Parathyroid adenoma (tissue), 2 donors: ENCODE measurements around the gene C3orf18.
A peak's percentile ranks its signal among the peaks of the same experiment; 100 is the strongest.

Experiments
- H2AFZ ChIP-seq: fragments of 300-600 bp; sonication (generic); one replicate; pipeline ENCODE4 v1.7.0; 2017; ENCODE audit warnings: antibody characterized with exemption, mild to moderate bottlenecking
- H3K27ac ChIP-seq: fragments of 300-600 bp; sonication (generic); one replicate; pipeline ENCODE4 v1.7.0; 2017
- H3K27me3 ChIP-seq: fragments of 300-600 bp; sonication (generic); one replicate; pipeline ENCODE4 v1.7.0; 2017; ENCODE audit warnings: low read length; ENCODE audit not compliant: control insufficient read depth, insufficient read depth
- H3K36me3 ChIP-seq: fragments of 300-600 bp; sonication (generic); one replicate; pipeline ENCODE4 v1.7.0; 2017; ENCODE audit warnings: low read length; ENCODE audit not compliant: control insufficient read depth, insufficient read depth
- H3K4me1 ChIP-seq: fragments of 300-600 bp; sonication (generic); one replicate; pipeline ENCODE4 v1.7.0; 2017; ENCODE audit warnings: control low read depth
- H3K4me2 ChIP-seq: fragments of 300-600 bp; sonication (generic); one replicate; pipeline ENCODE4 v1.7.0; 2017; ENCODE audit warnings: low read length
- H3K4me3 ChIP-seq: fragments of 300-600 bp; sonication (generic); one replicate; pipeline ENCODE4 v1.7.0; 2017; ENCODE audit warnings: low read depth, low read length
- H3K79me2 ChIP-seq: fragments of 300-600 bp; sonication (generic); one replicate; pipeline ENCODE4 v1.7.0; 2017; ENCODE audit warnings: control low read depth
- H3K9ac ChIP-seq: fragments of 300-600 bp; sonication (generic); one replicate; pipeline ENCODE4 v1.7.0; 2017; ENCODE audit warnings: mild to moderate bottlenecking
- H3K9me3 ChIP-seq: fragments of 300-600 bp; sonication (generic); one replicate; pipeline ENCODE4 v1.7.0; 2017; ENCODE audit warnings: low read length; ENCODE audit not compliant: control insufficient read depth
- TF ChIP-seq, protein P1 (sequence below): fragments of 300-600 bp; sonication (generic); IDR thresholded peaks from one replicate; pipeline ENCODE4 v1.7.0; 2017; ENCODE audit warnings: antibody characterized with exemption, mild to moderate bottlenecking
- donor health status: primary hyperparathyroidism.

C3orf18 gene

DNA sequence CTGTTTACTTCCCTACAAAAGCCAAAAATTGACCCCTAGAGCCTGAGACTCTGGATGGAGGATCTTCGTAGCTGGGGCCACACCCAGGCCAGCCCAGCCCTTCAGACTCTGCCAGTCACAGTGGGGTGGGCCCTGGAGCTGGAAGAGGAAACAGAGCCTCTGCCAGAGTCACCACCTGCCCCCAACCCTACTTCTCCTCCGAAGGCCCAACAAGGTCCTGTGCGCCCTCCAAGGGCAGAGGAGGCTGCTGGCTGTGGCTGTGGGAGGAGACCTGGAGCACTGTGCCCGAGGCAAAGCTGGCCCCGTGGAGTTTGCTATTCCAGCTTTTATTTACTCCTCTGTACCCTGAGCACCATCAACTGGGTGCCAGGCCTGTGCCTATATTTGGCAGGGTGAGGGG is 25.0 kb upstream of the C3orf18 start:
- Histone ChIP-seq H3K27ac (no peak overlapping the region), H3K36me3 (no peaks in the 10 kb centered on the region), H3K4me1 (peaks cover 27% of the 10 kb centered on the region)

DNA sequence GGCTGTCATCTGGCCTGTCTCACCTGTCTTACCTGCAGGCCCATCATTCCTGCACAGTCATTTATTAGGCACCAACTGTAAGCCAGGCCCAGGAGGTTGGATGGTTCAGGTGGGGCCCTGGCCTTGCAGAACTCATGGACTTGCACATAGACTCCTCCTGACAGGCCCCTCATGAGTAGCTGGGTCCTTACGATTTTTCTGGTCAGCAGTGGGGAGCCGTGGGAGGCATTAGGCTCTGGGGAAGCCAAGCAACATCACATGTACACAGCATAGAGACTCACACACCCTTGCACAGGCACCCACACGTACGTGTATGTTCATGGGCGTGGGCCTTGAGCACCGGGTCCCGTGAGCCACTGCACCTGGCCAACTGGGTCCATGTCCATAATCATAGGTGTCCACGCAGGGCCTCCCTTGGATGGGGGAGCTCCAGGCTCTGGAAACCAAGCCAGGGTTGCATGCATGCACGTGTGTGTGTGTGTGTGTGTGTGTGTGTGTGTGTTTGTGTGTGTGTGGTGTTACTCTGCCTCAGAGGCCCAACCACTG is 23.7 kb upstream of the C3orf18 start:
- Histone ChIP-seq H3K36me3 (no peaks in the 10 kb centered on the region), H3K27ac (no peak overlapping the region), H3K27me3 (no peaks in the 10 kb centered on the region), H3K4me1 (peaks cover 34% of the 10 kb centered on the region), H3K79me2 (no peaks in the 10 kb centered on the region), H3K4me2 (no peak overlapping the region), H2AFZ (no peak overlapping the region), H3K9me3 (no peaks in the 10 kb centered on the region), H3K9ac (no peak overlapping the region), H3K4me3 (no peak overlapping the region)
- TF ChIP-seq, protein P1, sequence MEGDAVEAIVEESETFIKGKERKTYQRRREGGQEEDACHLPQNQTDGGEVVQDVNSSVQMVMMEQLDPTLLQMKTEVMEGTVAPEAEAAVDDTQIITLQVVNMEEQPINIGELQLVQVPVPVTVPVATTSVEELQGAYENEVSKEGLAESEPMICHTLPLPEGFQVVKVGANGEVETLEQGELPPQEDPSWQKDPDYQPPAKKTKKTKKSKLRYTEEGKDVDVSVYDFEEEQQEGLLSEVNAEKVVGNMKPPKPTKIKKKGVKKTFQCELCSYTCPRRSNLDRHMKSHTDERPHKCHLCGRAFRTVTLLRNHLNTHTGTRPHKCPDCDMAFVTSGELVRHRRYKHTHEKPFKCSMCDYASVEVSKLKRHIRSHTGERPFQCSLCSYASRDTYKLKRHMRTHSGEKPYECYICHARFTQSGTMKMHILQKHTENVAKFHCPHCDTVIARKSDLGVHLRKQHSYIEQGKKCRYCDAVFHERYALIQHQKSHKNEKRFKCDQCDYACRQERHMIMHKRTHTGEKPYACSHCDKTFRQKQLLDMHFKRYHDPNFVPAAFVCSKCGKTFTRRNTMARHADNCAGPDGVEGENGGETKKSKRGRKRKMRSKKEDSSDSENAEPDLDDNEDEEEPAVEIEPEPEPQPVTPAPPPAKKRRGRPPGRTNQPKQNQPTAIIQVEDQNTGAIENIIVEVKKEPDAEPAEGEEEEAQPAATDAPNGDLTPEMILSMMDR = no peak

More for the DNA sequence above, 25.0 kb upstream of the C3orf18 start:
- H3K9me3 ChIP-seq = no peaks in the 10 kb centered on the region
- TF ChIP-seq, protein P1 = no peak
- no peaks in the 10 kb centered on the region for H3K27me3 ChIP-seq
- H2AFZ ChIP-seq = no peak overlapping the region
- no peaks in the 10 kb centered on the region for H3K79me2 ChIP-seq
- H3K9ac ChIP-seq = no peak overlapping the region
- no peak overlapping the region for H3K4me3 ChIP-seq
- no peak overlapping the region for H3K4me2 ChIP-seq

DNA sequence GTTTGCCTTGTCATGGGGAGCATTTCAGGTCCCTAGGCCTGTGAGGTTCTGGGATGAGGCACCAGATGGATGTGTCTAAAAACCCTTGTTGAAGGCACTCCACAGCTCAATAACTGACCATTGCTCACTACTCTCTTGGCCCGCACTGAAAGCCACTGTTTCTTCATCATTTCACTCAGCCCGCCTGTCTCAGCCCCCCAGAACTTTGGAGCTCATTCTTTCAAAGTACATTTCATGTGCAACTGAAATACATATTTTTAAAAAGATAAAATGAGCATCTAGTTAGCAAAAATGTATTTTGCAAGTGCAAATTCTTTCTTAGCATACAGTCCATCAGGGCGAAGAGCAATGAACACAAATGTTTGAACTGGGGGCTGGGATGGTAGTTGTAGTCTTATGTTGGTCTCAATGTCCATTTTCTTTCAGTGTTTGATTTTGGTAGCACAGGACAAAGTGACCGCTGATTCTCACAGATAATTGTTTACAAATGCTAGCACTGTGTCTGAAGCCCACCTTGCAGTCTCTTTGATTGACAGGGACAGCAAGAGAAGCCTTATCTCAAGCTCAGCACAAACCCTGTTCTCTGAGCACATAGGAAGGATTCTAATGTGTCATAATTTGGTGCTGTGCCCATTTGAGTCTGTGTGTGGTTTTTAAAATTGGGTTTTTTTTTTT is 21.3 kb upstream of the C3orf18 start:
- Histone ChIP-seq H3K27ac (peak overlapping the region; percentile 24), H3K36me3 (no peaks in the 10 kb centered on the region), H3K27me3 (no peaks in the 10 kb centered on the region), H3K4me2 (peak overlapping the region; percentile 24), H3K4me1 (peaks cover 21% of the 10 kb centered on the region), H3K9ac (no peak overlapping the region), H2AFZ (no peak overlapping the region), H3K9me3 (no peaks in the 10 kb centered on the region), H3K79me2 (no peaks in the 10 kb centered on the region), H3K4me3 (no peak overlapping the region)
- TF ChIP-seq, protein P1 = no peak

DNA sequence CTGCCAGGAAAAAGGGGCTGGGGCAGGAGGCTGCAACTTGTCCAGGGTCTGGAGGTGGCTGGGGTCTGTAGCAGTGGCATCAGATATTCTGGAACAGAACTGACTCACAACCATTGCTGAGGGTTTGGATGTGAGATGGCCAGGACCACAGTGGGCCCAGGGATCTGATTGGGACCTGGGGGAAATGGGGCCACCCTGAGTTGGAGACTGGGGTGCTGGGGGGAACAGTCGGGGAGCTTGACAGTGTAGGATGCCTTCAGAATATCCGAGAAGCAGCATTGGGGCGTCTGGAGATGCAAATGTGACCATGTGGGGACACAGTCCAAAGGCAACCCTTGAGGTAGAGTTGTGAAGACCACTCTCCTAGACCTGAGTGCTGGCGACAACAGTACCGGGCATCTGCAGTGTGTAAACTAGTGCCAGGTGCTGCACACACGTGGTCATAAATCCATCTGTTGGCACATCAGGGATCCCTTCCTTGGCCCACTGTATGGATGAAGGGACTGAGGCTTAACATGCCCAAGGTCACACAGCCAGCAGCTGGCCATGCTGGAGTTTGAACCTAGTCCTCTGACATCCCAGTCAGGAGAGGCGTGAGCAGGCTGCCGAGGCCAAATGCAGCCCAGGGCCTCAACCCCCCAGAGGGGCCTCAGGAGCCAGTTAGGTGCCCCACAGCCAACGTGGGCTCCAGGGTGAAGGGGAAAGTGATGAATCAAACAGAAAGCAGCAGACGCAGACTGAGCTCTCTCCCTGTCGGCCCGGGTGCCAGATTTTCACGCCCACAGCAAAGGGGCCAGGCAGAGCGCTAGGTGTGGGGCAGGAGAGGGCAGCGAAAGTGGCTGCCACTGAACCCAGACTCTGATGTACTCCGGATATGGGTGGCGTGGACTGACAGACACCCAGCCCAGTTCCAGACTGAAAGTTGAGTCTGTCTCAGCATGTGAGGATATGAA is 20.5 kb upstream of the C3orf18 start:
- H3K79me2 ChIP-seq = no peaks in the 10 kb centered on the region
- no peaks in the 10 kb centered on the region for H3K27me3 ChIP-seq
- H3K4me2 ChIP-seq = no peak overlapping the region
- peaks cover 21% of the 10 kb centered on the region for H3K4me1 ChIP-seq
- no peak overlapping the region for H3K4me3 ChIP-seq
- TF ChIP-seq, protein P1 = no peak
- H2AFZ ChIP-seq = peak overlapping the region; percentile 47
- peak overlapping the region; percentile 24 for H3K27ac ChIP-seq
- no peaks in the 10 kb centered on the region for H3K9me3 ChIP-seq
- no peak overlapping the region for H3K9ac ChIP-seq
- no peaks in the 10 kb centered on the region for H3K36me3 ChIP-seq
